GM10266 (cell line): ENCODE results near the gene NPR2.

Experiments
- DNase-seq: peaks from one replicate; pipeline ENCODE4 v3.0.0; 2012; ENCODE audit errors: extremely low spot score
- TF ChIP-seq, protein P1 (sequence below): IDR thresholded peaks from 2 replicates; pipeline ENCODE4 v1.5.1; 2012; ENCODE audit warnings: mild to moderate bottlenecking, low read depth; ENCODE audit not compliant: control insufficient read depth, insufficient read depth; ENCODE audit errors: missing control alignments

NPR2 gene

DNA sequence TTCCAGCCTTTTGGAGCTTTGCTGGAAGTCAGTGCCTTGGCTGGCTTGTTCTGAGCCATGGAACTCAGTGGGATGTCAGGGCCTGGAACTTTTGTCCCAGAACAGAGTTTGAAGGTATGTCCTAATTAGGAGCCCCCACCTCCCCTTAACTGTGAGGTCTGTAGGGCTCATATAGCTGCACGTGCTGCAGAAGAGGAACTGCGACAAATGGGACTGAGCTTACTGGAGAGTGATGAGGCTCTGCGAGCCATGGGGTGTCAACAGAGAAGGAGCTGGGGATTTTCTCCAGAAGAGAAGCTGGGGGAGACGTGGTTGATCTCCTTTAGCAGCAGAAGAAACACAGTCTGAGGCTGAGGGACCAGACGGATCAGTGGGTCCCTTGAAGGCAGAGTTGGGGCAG, 48.5 kb downstream of the NPR2 start:
- TF ChIP-seq, protein P1, sequence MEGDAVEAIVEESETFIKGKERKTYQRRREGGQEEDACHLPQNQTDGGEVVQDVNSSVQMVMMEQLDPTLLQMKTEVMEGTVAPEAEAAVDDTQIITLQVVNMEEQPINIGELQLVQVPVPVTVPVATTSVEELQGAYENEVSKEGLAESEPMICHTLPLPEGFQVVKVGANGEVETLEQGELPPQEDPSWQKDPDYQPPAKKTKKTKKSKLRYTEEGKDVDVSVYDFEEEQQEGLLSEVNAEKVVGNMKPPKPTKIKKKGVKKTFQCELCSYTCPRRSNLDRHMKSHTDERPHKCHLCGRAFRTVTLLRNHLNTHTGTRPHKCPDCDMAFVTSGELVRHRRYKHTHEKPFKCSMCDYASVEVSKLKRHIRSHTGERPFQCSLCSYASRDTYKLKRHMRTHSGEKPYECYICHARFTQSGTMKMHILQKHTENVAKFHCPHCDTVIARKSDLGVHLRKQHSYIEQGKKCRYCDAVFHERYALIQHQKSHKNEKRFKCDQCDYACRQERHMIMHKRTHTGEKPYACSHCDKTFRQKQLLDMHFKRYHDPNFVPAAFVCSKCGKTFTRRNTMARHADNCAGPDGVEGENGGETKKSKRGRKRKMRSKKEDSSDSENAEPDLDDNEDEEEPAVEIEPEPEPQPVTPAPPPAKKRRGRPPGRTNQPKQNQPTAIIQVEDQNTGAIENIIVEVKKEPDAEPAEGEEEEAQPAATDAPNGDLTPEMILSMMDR: no peak
- no peak for DNase-seq

DNA sequence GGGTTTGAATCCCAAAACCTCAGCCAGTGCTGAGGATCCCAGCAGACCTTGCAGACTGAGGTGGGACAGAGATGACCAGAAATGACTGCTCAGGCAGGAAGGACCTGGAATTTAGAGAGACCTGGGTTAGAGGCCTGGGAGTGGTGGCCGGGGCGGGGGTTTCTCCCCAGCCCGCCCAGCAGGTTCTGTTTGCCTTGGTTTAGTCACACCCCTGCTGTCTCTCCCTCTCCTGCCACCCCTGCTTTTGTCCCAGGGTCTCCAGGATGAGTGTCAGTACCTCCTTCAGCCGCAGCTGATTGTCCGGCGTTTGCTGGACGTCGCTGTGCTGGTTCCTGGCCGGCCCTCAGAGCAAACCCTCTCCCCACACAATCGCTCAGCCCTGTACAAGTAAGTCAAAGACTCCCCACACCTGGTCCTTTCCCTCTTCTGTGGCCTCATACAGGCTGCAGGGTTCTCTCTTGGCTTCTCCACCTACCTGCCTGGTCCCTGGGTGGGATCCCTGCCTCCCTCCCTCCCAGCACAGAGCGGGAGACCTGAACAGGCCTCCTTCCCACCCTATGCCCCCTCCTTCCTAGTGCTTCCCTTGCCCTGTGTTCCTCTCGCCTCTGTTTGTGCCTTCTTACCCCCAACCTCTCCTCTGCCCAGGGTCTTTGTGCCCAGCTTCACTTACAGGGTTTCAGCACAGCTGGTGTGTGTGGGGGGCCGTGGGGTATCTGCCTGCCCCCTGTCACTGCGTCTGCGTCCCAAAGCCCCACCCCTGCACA, 49.7 kb downstream of the NPR2 start:
- DNase-seq: no peak
- TF ChIP-seq, protein P1: no peak

DNA sequence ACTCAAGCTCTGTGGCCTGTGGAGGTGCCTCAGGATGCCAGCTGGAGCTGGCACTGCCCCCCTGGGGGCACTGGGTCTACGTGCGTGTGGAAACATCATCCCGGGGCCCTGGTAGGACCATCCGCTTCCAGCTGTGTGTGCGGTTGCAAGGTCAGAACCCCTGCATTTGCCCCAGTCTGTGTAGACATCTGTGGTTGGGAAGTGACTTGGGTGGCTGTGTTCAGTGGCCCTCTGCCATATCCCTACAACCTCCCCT, 50.2 kb downstream of the NPR2 start:
- TF ChIP-seq, protein P1: no peak
- DNase-seq: no peak

DNA sequence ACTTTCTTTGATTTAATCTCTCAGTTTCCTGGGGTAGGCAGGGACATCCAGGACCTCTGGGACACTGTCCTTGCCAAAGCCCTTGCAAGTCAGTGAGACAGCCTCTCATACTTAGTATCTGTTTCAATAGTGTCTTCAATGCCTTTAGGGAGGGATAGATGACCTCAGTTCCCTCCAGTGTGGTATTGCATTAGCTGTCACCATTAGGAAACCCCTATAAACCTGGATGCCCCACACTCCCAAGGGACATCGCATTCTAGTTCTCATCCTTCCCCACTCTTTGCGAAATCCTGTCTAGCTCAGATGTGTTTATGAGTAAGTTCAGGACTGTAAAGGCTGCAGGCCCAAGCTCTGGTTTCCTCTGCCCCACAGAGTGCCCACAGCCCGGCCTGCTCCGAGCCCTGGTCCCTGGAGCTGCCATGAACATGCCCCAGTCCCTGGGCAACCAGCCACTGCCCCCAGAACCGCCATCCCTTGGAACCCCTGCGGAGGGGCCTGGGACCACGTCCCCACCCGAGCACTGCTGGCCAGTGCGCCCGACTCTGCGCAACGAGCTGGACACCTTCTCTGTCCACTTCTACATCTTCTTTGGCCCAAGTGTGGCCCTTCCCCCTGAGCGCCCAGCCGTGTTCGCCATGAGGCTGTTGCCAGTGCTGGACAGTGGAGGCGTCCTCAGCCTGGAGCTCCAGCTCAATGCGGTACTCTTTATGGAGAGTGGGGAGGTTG, 50.8 kb downstream of the NPR2 start:
- no peak for DNase-seq
- TF ChIP-seq, protein P1: no peak

DNA sequence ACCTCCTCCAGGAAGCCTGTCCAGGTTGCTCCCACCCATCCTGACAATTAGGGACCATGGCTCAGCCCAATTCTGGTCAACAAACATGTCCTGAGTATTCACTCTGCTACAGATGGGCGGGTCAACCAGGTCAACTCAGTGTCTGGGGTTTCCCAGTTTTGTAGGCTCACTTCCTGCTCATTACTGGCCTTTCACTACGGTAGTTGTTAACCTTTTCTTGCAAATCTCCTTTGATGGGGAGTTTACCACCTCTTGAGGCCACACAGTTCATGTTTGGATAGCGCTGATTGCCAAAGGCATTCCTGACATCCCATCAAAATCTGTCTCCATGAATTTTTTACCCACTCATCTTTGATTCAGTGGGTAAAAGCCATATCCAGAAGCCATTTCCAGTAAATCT, 51.4 kb downstream of the NPR2 start:
- TF ChIP-seq, protein P1: no peak
- DNase-seq: peak; percentile 83

DNA sequence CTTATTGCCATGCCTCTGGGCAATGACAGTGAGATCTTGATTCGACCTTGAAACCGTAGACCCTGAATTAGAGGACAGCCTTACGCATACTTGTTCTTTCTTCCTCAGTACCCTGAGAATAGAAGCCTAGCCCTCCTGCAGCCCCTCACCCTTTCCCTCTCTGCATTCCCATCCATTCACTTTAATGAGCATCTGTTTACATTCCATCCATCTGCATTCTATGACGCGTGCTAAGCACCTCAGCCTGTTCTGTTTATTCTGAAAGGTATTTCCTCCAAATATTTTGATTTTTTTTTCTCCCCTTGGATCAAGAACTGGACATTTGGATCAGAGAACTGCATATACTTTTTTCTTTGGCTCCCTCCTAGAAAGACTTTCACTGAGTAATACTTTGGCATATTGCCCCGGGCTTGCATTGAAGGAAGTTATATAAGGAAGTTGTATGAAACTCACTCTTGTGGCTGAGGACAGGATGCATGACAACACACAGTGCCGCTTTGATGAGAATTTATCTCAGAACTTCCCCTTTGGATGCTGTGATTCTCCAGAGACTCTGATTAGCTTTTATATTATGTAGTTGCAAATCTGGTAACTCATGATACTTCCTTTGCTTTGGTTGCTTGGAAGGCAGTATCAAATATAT, 53.4 kb downstream of the NPR2 start:
- TF ChIP-seq, protein P1: no peak
- DNase-seq: peak; percentile 57
